Colonic mucosa (tissue), 4 donors: ENCODE measurements around the gene MSRB1. TPM values are rescaled to one million over a fixed set of nuclear protein-coding genes. Genes with fewer than 3 reads are reported as not detected.
A peak's percentile ranks its signal among the peaks of the same experiment; 100 is the strongest.

Experiments used
- DNase-seq: peaks from one replicate; pipeline ENCODE4 v3.0.0-alpha.2; 2020
- H3K27ac ChIP-seq: fragments of 200-600 bp; one replicate; pipeline ENCODE4 v1.8.0; 2021
- H3K27me3 ChIP-seq: fragments of 200-600 bp; one replicate; pipeline ENCODE4 v1.8.0; 2021
- H3K36me3 ChIP-seq: fragments of 200-600 bp; one replicate; pipeline ENCODE4 v1.8.0; 2021
- H3K4me1 ChIP-seq: fragments of 200-600 bp; one replicate; pipeline ENCODE4 v1.8.0; 2021; ENCODE audit warnings: mild to moderate bottlenecking
- H3K4me3 ChIP-seq: fragments of 200-600 bp; one replicate; pipeline ENCODE4 v1.8.0; 2021
- H3K9ac ChIP-seq, 2 donors: one replicate each; pipeline ENCODE4 v1.7.0; 2013; ENCODE audit warnings: control low read depth in 2 of 2, low read depth in 2 of 2, low read length in 2 of 2
- H3K9me3 ChIP-seq: fragments of 200-600 bp; one replicate; pipeline ENCODE4 v1.8.0; 2021
- intact Hi-C: fragments of 100-400 bp; cut with DNase I; formaldehyde crosslinking; loops from one replicate; pipeline ENCODE4 v1.14.1; 2022
- total RNA-seq, 2 donors: library from RNA; stranded (reverse); fragmentation: NEBNext Ultra II Directional in 1 of 2; extraction: Animal tissue kit (Norgen Biotek cat#: 25700) in 1 of 2; gene quantifications; one replicate each; pipeline ENCODE4 v1.2.1, GENCODE V29; 2021
- TF ChIP-seq, protein P1 (sequence below): fragments of 200-600 bp; IDR thresholded peaks from one replicate; pipeline ENCODE4 v1.8.0; 2022; ENCODE audit warnings: antibody characterized with exemption, mild to moderate bottlenecking
- donor health status: healthy.
- donor health status: DM: no; HTN: no; CAD: no.
- donor health status: DM: no; HTN: no; CAD: no.

MSRB1 gene
- total RNA-seq, 2 donors from 2014 or later = 33.0 to 61.2 TPM

- Histone ChIP-seq H3K27me3 (no peaks in the 10 kb centered on the region), H3K36me3 (peaks cover 14% of the 10 kb centered on the region), H3K9ac (no peak overlapping the region), H3K4me3 (no peak overlapping the region), H3K9me3 (no peaks in the 10 kb centered on the region), H3K4me1 (peaks cover 11% of the 10 kb centered on the region), H3K27ac (no peak overlapping the region)
- DNase-seq = no peak
- intact Hi-C loops = no loop called here
- TF ChIP-seq, protein P1, sequence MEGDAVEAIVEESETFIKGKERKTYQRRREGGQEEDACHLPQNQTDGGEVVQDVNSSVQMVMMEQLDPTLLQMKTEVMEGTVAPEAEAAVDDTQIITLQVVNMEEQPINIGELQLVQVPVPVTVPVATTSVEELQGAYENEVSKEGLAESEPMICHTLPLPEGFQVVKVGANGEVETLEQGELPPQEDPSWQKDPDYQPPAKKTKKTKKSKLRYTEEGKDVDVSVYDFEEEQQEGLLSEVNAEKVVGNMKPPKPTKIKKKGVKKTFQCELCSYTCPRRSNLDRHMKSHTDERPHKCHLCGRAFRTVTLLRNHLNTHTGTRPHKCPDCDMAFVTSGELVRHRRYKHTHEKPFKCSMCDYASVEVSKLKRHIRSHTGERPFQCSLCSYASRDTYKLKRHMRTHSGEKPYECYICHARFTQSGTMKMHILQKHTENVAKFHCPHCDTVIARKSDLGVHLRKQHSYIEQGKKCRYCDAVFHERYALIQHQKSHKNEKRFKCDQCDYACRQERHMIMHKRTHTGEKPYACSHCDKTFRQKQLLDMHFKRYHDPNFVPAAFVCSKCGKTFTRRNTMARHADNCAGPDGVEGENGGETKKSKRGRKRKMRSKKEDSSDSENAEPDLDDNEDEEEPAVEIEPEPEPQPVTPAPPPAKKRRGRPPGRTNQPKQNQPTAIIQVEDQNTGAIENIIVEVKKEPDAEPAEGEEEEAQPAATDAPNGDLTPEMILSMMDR = no peak
These were observed 30.6 kb upstream of the MSRB1 start for GRCh38 chr16:1973461-1974156.

DNA sequence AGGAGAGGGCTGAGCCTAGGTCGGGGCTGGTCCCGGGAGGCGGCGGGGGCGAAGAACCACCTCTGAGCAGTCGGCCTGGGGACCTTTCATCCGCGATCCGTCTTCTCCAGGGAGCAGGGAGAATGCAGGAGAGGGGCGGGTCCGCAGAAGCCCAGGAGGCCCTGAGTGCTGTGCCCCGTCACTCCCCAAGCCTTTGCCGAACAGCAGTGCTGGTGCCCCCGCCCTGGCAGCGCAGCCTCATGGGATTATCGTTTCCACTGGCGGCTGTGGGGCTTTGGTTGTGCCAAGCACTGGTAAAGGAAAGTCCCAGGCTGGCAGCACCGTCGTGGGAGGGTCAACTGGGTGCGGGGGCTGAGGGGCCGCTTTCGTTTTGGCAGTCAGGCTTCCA is 29.5 kb upstream of the MSRB1 start:
- no peak for DNase-seq
- H3K9ac ChIP-seq = peak overlapping the region; percentile 90 to 91
- H3K9me3 ChIP-seq = no peaks in the 10 kb centered on the region
- H3K36me3 ChIP-seq = peaks cover 6% of the 10 kb centered on the region
- peak overlapping the region; percentile 99 for H3K4me3 ChIP-seq
- TF ChIP-seq, protein P1 = no peak
- H3K4me1 ChIP-seq = peaks cover 11% of the 10 kb centered on the region
- H3K27ac ChIP-seq = peak overlapping the region; percentile 24
- no peaks in the 10 kb centered on the region for H3K27me3 ChIP-seq
- intact Hi-C loops = no loop called here

DNA sequence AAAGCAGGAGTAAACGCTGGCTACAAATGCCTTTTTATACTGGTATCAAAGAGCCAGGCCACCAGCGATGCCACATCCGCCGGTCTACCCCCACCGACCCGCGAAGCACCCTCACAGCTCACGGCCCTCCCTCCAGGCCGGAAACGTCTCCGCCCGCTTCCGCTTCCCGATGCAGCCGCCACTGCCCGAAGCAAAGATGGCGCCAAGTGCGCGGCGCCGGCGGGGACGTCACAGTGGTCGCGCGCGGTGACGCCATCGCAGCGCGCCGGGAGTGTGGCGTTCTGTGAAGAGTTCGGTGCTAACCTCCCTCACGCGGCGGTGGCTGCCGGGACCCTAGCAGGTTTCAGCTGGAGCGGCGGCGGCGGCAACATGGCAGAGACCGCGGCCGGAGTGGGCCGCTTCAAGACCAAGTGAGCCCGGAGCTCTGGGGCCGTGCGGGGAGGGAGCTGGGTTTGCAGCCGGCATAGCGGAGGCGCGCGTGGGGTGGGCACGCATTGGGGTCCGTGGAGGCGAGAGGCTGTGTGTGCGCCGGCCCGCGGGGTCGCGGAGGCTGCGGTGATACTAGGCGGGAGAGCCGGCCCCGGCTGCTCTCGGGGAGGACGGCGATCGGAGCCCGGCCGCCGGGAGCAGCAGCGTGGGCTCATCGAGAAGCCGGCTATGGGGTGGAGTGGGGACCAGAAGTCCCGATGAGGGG is 28.9 kb upstream of the MSRB1 start, which contains the start of gene TBL3:
Gene TBL3, plus strand, starts transcription at position 258 of the 694 bp plus-strand sequence. Its CDS starts 112 bp downstream, at position 370.
- Histone ChIP-seq H3K9me3 (no peaks in the 10 kb centered on the region), H3K9ac (peak within 1 kb of the TSS; percentile 90 to 91), H3K36me3 (peaks cover 5% of the 10 kb centered on the region), H3K27ac (peak within 1 kb of the TSS; percentile 82), H3K4me3 (peak within 1 kb of the TSS; percentile 99), H3K27me3 (no peaks in the 10 kb centered on the region), H3K4me1 (peaks cover 11% of the 10 kb centered on the region)
- TF ChIP-seq, protein P1 = no peak
- peak; percentile 93 for DNase-seq
- intact Hi-C loops = no loop called here

DNA sequence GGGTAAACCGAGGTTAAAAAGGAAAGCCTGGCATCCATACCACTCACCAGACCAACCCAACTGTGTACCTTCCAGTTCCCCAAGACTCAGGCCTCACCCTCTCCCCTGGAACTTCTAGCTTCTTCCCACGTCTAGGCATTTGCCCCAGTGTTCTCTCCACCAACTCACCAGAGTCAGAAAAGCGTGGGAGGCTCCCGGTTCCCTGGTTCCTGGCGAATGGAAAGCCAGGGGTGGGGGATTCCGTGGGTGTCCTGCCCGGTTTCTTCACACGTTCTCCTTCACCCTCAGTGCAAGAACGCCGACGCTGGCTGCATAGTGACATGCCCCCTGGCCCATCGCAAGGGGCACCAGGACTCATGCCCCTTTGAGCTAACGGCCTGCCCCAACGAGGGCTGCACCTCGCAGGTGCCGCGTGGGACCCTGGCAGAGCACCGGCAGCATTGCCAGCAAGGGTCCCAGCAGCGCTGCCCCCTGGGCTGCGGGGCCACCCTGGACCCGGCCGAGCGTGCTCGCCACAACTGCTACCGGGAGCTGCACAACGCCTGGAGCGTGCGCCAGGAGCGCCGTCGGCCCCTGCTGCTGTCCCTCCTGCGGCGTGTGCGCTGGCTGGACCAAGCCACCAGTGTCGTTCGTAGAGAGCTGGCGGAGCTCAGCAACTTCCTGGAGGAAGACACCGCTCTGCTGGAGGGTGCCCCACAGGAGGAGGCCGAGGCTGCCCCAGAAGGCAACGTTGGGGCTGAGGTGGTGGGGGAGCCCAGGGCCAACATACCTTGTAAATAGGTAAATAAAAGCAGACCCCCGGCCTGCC is 25.4 kb upstream of the MSRB1 start:
- no peaks in the 10 kb centered on the region for H3K36me3 ChIP-seq
- TF ChIP-seq, protein P1 = no peak
- H3K4me1 ChIP-seq = peaks cover 11% of the 10 kb centered on the region
- intact Hi-C loops = no loop called here
- H3K9ac ChIP-seq = no peak overlapping the region
- DNase-seq = no peak
- H3K27me3 ChIP-seq = no peaks in the 10 kb centered on the region
- no peaks in the 10 kb centered on the region for H3K9me3 ChIP-seq
- H3K27ac ChIP-seq = no peak overlapping the region
- H3K4me3 ChIP-seq = no peak overlapping the region

GRCh38 chr16:1966460-1966859 is 23.5 kb upstream of the MSRB1 start, which contains the start of gene RNF151:
TSS of gene RNF151 (plus strand) at chr16:1966856. CDS start at chr16:1966882, 26 bp downstream.
- Histone ChIP-seq H3K4me1 (peaks cover 4% of the 10 kb centered on the region), H3K9me3 (no peaks in the 10 kb centered on the region), H3K27me3 (no peaks in the 10 kb centered on the region), H3K27ac (peak within 1 kb of the TSS; percentile 89), H3K36me3 (no peaks in the 10 kb centered on the region), H3K9ac (peak within 1 kb of the TSS; percentile 77 to 99), H3K4me3 (peak within 1 kb of the TSS; percentile 92)
- TF ChIP-seq, protein P1 = no peak
- intact Hi-C loops = no loop called here
- no peak for DNase-seq
